Measurements from ENCODE around the gene IL36A.

Gene IL36A

GRCh38 chr2:113053666-113054065, 48.4 kb downstream of the IL36A start:
- Histone ChIP-seq H3K9ac (ENCODE audit: low read length) (no peak overlapping the region), H3K4me2 (ENCODE audit: low read depth, low read length) (peak overlapping the region; percentile 31), H3K36me3 (replicated peaks; ENCODE audit: insufficient read depth, low read length) (no peaks in the 10 kb centered on the region), H3K4me1 (ENCODE audit: low read length) (peaks cover 12% of the 10 kb centered on the region), H3K9me2 (replicated peaks; ENCODE audit: insufficient read depth, low read length) (no peaks in the 10 kb centered on the region), H2AFZ (ENCODE audit: low read length) (0 out of 2 replicates have a peak overlapping the region, but pooled peaks have one; percentile 4), H3K4me3 (ENCODE audit: low read length) (no peak overlapping the region), H3F3A (ENCODE audit: insufficient read depth, low read length) (peaks cover 10% of the 10 kb centered on the region), H3K27me3 (replicated peaks; ENCODE audit: insufficient read depth, low read length) (no peaks in the 10 kb centered on the region), H3K9me3 (replicated peaks; ENCODE audit: insufficient read depth, low read length) (no peaks in the 10 kb centered on the region; the same call in 1 of the 2 replicates), H3K27ac (ENCODE audit: low read length) (peak overlapping the region; percentile 52), H4K20me1 (ENCODE audit: insufficient read depth, low read length) (no peaks in the 10 kb centered on the region), H3K79me2 (ENCODE audit: low read length) (no peaks in the 10 kb centered on the region)
- TF ChIP-seq EZH2 (optimal IDR thresholded peaks at IDR 0.05; ENCODE audit: low read depth, low read length) = no peak
- no peak for TF ChIP-seq EZH2phosphoT487 (IDR thresholded peaks at IDR 0.05; ENCODE audit: low read length)
- no peak for TF ChIP-seq CTCF (IDR thresholded peaks at IDR 0.05; ENCODE audit: low read length)
- DNase-seq = peak; percentile 86

GRCh38 chr2:113054066-113054465, 48.8 kb downstream of the IL36A start:
- Histone ChIP-seq H3K9me3 (replicated peaks; ENCODE audit: insufficient read depth, low read length) (no peaks in the 10 kb centered on the region; the same call in 1 of the 2 replicates), H3K4me1 (ENCODE audit: low read length) (peaks cover 12% of the 10 kb centered on the region), H3F3A (ENCODE audit: insufficient read depth, low read length) (peaks cover 10% of the 10 kb centered on the region), H3K9me2 (replicated peaks; ENCODE audit: insufficient read depth, low read length) (no peaks in the 10 kb centered on the region), H3K27me3 (replicated peaks; ENCODE audit: insufficient read depth, low read length) (no peaks in the 10 kb centered on the region), H2AFZ (ENCODE audit: low read length) (no peak overlapping the region), H4K20me1 (ENCODE audit: insufficient read depth, low read length) (no peaks in the 10 kb centered on the region), H3K9ac (ENCODE audit: low read length) (no peak overlapping the region), H3K27ac (ENCODE audit: low read length) (peak overlapping the region; percentile 52), H3K4me2 (ENCODE audit: low read depth, low read length) (no peak overlapping the region), H3K79me2 (ENCODE audit: low read length) (no peaks in the 10 kb centered on the region), H3K4me3 (ENCODE audit: low read length) (no peak overlapping the region), H3K36me3 (replicated peaks; ENCODE audit: insufficient read depth, low read length) (no peaks in the 10 kb centered on the region)
- no peak for DNase-seq
- TF ChIP-seq CTCF (IDR thresholded peaks at IDR 0.05; ENCODE audit: low read length) (no peak), EZH2 (optimal IDR thresholded peaks at IDR 0.05; ENCODE audit: low read depth, low read length) (no peak), EZH2phosphoT487 (IDR thresholded peaks at IDR 0.05; ENCODE audit: low read length) (no peak)

- peaks cover 10% of the 10 kb centered on the region for H3F3A ChIP-seq (ENCODE audit: insufficient read depth, low read length)
Measured at GRCh38 chr2:113056521-113056920, 51.3 kb downstream of the IL36A start.

More at GRCh38 chr2:113056521-113056920, 51.3 kb downstream of the IL36A start:
- TF ChIP-seq EZH2 (optimal IDR thresholded peaks at IDR 0.05; ENCODE audit: low read depth, low read length) (no peak), CTCF (IDR thresholded peaks at IDR 0.05; ENCODE audit: low read length) (no peak), EZH2phosphoT487 (IDR thresholded peaks at IDR 0.05; ENCODE audit: low read length) (no peak)
- Histone ChIP-seq H3K36me3 (replicated peaks; ENCODE audit: insufficient read depth, low read length) (no peaks in the 10 kb centered on the region), H3K4me2 (ENCODE audit: low read depth, low read length) (no peak overlapping the region), H3K9me3 (replicated peaks; ENCODE audit: insufficient read depth, low read length) (no peaks in the 10 kb centered on the region; the same call in 1 of the 2 replicates), H3K79me2 (ENCODE audit: low read length) (no peaks in the 10 kb centered on the region), H2AFZ (ENCODE audit: low read length) (no peak overlapping the region), H3K27me3 (replicated peaks; ENCODE audit: insufficient read depth, low read length) (no peaks in the 10 kb centered on the region), H4K20me1 (ENCODE audit: insufficient read depth, low read length) (no peaks in the 10 kb centered on the region), H3K4me1 (ENCODE audit: low read length) (peaks cover 12% of the 10 kb centered on the region), H3K9me2 (replicated peaks; ENCODE audit: insufficient read depth, low read length) (no peaks in the 10 kb centered on the region), H3K27ac (ENCODE audit: low read length) (no peak overlapping the region), H3K9ac (ENCODE audit: low read length) (no peak overlapping the region), H3K4me3 (ENCODE audit: low read length) (no peak overlapping the region)
- DNase-seq = no peak
